ENCODE data around the gene TMEM63C.

TMEM63C gene

GRCh38 chr14:77145975-77146740 is 35.4 kb upstream of the TMEM63C start:
- no peak for TF ChIP-seq CTCF (IDR thresholded peaks at IDR 0.05; ENCODE audit: low read depth, low read length)
- no peak overlapping the region for H3K4me3 ChIP-seq (replicated peaks in 1 of 2; ENCODE audit: low read depth in 2 of 2, low read length in 2 of 2)
- no peak for DNase-seq (ENCODE audit: low read depth in 2 of 2)

- DNase-seq (ENCODE audit: low read depth in 2 of 2): no peak
- no peak for TF ChIP-seq CTCF (IDR thresholded peaks at IDR 0.05; ENCODE audit: low read depth, low read length)
- H3K4me3 ChIP-seq (replicated peaks in 1 of 2; ENCODE audit: low read depth in 2 of 2, low read length in 2 of 2): no peak overlapping the region
Measured at GRCh38 chr14:77148510-77149231, 32.9 kb upstream of the TMEM63C start.

- TF ChIP-seq CTCF (IDR thresholded peaks at IDR 0.05; ENCODE audit: low read depth, low read length): peak; percentile 64
- no peak overlapping the region for H3K4me3 ChIP-seq (replicated peaks in 1 of 2; ENCODE audit: low read depth in 2 of 2, low read length in 2 of 2)
- DNase-seq (ENCODE audit: low read depth in 2 of 2): peak; percentile 14 to 23
Measured at GRCh38 chr14:77151245-77151644, 30.4 kb upstream of the TMEM63C start.

- peak; percentile 7 for TF ChIP-seq CTCF (IDR thresholded peaks at IDR 0.05; ENCODE audit: low read depth, low read length)
- DNase-seq (ENCODE audit: low read depth in 2 of 2): peak; percentile 50 to 52
- no peak overlapping the region for H3K4me3 ChIP-seq (replicated peaks in 1 of 2; ENCODE audit: low read depth in 2 of 2, low read length in 2 of 2)
Measured at GRCh38 chr14:77151918-77152588, 29.5 kb upstream of the TMEM63C start.

- TF ChIP-seq CTCF (IDR thresholded peaks at IDR 0.05; ENCODE audit: low read depth, low read length): no peak
- H3K4me3 ChIP-seq (replicated peaks in 1 of 2; ENCODE audit: low read depth in 2 of 2, low read length in 2 of 2): no peak overlapping the region
- no peak for DNase-seq (ENCODE audit: low read depth in 2 of 2)
Measured at GRCh38 chr14:77153802-77154201, 27.8 kb upstream of the TMEM63C start.

- DNase-seq (ENCODE audit: low read depth in 2 of 2): no peak
- TF ChIP-seq CTCF (IDR thresholded peaks at IDR 0.05; ENCODE audit: low read depth, low read length): no peak
- H3K4me3 ChIP-seq (replicated peaks in 1 of 2; ENCODE audit: low read depth in 2 of 2, low read length in 2 of 2): no peak overlapping the region
Measured at GRCh38 chr14:77154421-77154820, 27.2 kb upstream of the TMEM63C start.

All from cardiac fibroblast (primary cell).